Measurements from ENCODE around the gene CNTF.
A peak's percentile ranks its signal among the peaks of the same experiment; 100 is the strongest.

CNTF gene

GRCh38 chr11:58586998-58587397 lies 35.5 kb upstream of the CNTF start:
- Mint-ChIP-seq H3K36me3 (peaks cover 17% of the 10 kb centered on the region), H3K27ac (no peak overlapping the region), H3K27me3 (no peaks in the 10 kb centered on the region), H3K9me3 (no peaks in the 10 kb centered on the region), H3K4me3 (no peak overlapping the region), H3K4me1 (peaks cover 36% of the 10 kb centered on the region)
- no peak for DNase-seq
- CTCF ChIA-PET, result no interaction called here

DNA sequence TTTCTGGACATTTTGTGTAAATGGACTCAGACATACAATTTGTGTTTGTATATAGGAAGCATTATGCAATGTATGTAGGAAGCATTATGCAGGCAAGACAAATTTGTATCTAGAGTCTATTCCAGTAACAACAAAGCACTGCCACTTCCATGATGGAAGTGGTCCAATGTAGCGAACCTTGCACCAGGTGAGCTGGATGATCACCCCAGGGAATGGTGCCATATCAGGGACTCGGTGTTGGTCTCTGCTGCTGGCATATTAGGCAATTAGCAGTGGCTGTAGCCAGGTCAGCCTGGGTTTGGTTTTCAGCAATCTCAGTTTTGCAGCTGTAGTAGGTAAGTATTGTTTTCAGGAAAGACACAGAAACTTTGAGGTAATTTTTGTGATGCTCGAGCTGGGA lies 30.8 kb upstream of the CNTF start:
- H3K4me3 Mint-ChIP-seq, result no peak overlapping the region
- CTCF ChIA-PET, result no interaction called here

GRCh38 chr11:58592760-58593472 lies 29.5 kb upstream of the CNTF start:
- CTCF ChIA-PET, result interaction anchor here (1.8 kb wide), 1 partner anchor 37 kb away, joined by 4 read pairs; no protein-coding TSS in a partner anchor
- H3K4me1 Mint-ChIP-seq, result peaks cover 44% of the 10 kb centered on the region
- H3K4me3 Mint-ChIP-seq, result no peak overlapping the region
- H3K36me3 Mint-ChIP-seq, result peaks cover 36% of the 10 kb centered on the region
- no peaks in the 10 kb centered on the region for H3K9me3 Mint-ChIP-seq
- no peaks in the 10 kb centered on the region for H3K27me3 Mint-ChIP-seq
- no peak for DNase-seq
- H3K27ac Mint-ChIP-seq, result no peak overlapping the region

More for the DNA sequence above, 30.8 kb upstream of the CNTF start:
- DNase-seq, result no peak
- H3K27me3 Mint-ChIP-seq, result no peaks in the 10 kb centered on the region
- peaks cover 35% of the 10 kb centered on the region for H3K4me1 Mint-ChIP-seq
- no peaks in the 10 kb centered on the region for H3K9me3 Mint-ChIP-seq
- no peak overlapping the region for H3K27ac Mint-ChIP-seq
- peaks cover 37% of the 10 kb centered on the region for H3K36me3 Mint-ChIP-seq

DNA sequence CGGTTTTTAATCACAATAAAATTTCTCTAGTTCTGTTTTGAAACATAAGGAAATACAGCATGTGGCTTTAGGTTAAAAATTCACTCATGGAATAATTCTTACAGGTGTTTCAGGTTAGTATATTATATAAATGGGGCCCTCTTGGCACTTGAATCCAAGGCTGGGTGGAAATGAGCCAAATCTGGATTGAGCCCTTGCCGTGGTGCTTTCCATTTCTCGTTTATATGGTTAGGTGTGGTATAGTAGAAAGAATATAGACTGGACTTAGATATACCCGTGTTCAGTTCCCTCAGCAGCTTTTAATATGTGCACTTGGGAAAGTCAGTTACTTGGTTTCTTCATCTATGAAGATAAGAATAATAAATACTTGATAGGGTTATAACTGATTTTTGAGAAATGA lies 27.6 kb upstream of the CNTF start:
- no peak overlapping the region for H3K4me3 Mint-ChIP-seq
- no peaks in the 10 kb centered on the region for H3K27me3 Mint-ChIP-seq
- H3K9me3 Mint-ChIP-seq, result no peaks in the 10 kb centered on the region
- H3K4me1 Mint-ChIP-seq, result peaks cover 56% of the 10 kb centered on the region
- H3K36me3 Mint-ChIP-seq, result peaks cover 48% of the 10 kb centered on the region
- CTCF ChIA-PET, result interaction anchor here (1.8 kb wide), 1 partner anchor 35 kb away, joined by 4 read pairs; no protein-coding TSS in a partner anchor
- H3K27ac Mint-ChIP-seq, result no peak overlapping the region
- DNase-seq, result no peak

- Mint-ChIP-seq H3K4me3 (no peak overlapping the region), H3K27ac (peak overlapping the region; percentile 29), H3K9me3 (no peaks in the 10 kb centered on the region), H3K36me3 (peaks cover 49% of the 10 kb centered on the region), H3K27me3 (no peaks in the 10 kb centered on the region), H3K4me1 (peaks cover 62% of the 10 kb centered on the region)
- CTCF ChIA-PET, result interaction anchor here (1.6 kb wide), 1 partner anchor 33 kb away, joined by 5 read pairs; no protein-coding TSS in a partner anchor
- no peak for DNase-seq
Observed at GRCh38 chr11:58596621-58597020, 25.8 kb upstream of the CNTF start.

DNA sequence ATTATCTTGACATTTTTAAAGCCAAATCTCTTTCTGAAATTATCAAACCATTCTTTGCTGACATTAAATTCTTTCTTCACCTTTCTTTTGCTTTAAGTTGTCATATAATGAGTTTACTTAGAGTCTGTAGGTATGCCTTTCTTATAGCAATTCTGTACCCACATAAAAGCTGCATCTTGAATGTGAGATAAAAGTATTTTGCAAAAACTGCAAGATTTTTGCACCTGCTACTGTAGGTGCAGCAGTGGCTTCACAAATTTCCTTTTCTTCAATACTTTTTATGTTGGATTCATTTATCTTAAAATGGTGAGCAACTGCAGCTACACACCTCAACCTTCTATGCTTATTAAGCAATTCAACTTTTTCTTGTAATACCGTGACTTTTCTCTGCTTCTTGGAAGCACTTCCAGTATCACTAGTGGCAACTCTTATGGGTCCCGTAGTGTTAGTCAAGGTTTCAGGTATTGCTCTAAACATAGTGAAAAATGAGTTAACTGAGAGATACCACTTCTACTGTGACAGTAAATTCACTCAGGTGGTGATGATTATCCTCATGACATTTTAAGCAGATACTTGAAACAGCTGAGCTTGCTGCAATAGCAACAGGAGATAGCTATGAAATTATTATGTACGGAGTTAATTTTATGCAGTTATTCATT lies 24.9 kb upstream of the CNTF start:
- Mint-ChIP-seq H3K27ac (peak overlapping the region; percentile 47), H3K27me3 (no peaks in the 10 kb centered on the region), H3K36me3 (peaks cover 50% of the 10 kb centered on the region), H3K4me3 (no peak overlapping the region), H3K4me1 (peaks cover 58% of the 10 kb centered on the region), H3K9me3 (no peaks in the 10 kb centered on the region)
- no peak for DNase-seq
- CTCF ChIA-PET, result interaction anchor here (1.1 to 1.6 kb wide), 3 partner anchors 10 to 32 kb away, joined by 4 to 6 read pairs (median 5); no protein-coding TSS in a partner anchor

DNA sequence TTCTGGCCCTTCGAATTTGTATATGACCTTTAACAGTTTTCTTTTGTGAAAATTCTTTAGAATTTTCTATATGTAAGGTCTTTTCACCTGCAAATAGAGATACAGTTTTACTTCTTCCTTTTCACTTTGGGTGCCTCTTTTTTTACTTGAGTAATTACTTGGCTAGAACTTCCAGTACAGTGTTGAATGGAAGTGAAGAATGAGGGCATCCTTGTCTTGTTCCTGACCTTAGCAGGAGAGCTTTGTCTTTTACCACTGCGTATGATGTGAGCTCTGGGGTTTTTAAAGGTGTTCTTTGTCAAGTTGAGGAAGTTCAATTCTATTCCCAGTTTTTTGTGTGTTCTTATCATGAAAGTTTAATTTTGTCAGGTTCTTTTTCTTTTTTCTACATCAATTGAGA lies 22.0 kb upstream of the CNTF start:
- Mint-ChIP-seq H3K4me3 (no peak overlapping the region), H3K36me3 (peaks cover 55% of the 10 kb centered on the region), H3K4me1 (peaks cover 65% of the 10 kb centered on the region), H3K9me3 (no peaks in the 10 kb centered on the region), H3K27ac (no peak overlapping the region), H3K27me3 (no peaks in the 10 kb centered on the region)
- no peak for DNase-seq
- CTCF ChIA-PET, result interaction anchor here (0.8 to 1.6 kb wide), 2 partner anchors 20 to 29 kb away, joined by 3 to 7 read pairs; no protein-coding TSS in a partner anchor

DNA sequence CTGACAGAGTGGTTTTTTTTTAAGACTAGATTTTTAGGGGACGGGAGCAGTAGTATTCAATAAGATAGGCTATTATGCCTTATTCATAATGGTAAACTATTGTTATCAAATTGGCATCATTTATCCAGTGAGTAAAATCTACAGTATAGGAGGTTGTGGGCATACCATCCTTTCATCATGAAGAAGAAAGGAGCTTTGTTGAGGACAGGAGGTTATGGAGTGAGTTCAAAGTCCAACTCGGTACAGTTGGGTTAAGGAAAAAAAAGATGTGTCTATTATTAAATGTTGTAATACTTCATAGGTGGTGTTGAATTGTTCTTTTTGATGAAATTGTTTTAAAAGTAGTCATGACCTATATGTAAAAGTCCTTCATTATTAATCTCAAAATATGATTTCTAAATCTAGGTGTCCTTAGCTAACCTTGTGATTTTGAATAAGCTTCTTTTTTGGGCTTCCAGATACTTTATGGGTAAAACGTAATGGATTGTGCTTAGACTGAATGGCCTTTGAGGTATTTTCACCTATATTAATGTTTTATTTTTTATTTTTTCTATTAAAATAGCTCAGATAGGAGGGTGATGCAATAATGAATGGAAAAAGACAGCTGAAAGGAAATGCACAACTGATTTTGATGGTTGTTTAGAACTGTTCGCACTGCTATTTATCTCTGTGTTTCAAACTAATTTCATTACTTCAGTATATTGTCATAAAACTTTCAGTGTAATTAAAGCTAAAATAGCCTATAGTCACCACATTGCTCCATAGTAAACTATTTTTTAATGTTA lies 15.3 kb upstream of the CNTF start:
- peaks cover 53% of the 10 kb centered on the region for H3K36me3 Mint-ChIP-seq
- H3K4me3 Mint-ChIP-seq, result no peak overlapping the region
- CTCF ChIA-PET, result interaction anchor here (0.8 to 1.4 kb wide), 2 partner anchors 9 to 39 kb away, joined by 3 to 6 read pairs; no protein-coding TSS in a partner anchor
- H3K27me3 Mint-ChIP-seq, result no peaks in the 10 kb centered on the region
- H3K27ac Mint-ChIP-seq, result no peak overlapping the region
- no peaks in the 10 kb centered on the region for H3K9me3 Mint-ChIP-seq
- H3K4me1 Mint-ChIP-seq, result peaks cover 35% of the 10 kb centered on the region
- no peak for DNase-seq

GRCh38 chr11:58608331-58608730 lies 14.1 kb upstream of the CNTF start:
- H3K9me3 Mint-ChIP-seq, result no peaks in the 10 kb centered on the region
- H3K27ac Mint-ChIP-seq, result no peak overlapping the region
- peaks cover 27% of the 10 kb centered on the region for H3K4me1 Mint-ChIP-seq
- peaks cover 52% of the 10 kb centered on the region for H3K36me3 Mint-ChIP-seq
- DNase-seq, result no peak
- CTCF ChIA-PET, result no interaction called here
- H3K27me3 Mint-ChIP-seq, result no peaks in the 10 kb centered on the region
- no peak overlapping the region for H3K4me3 Mint-ChIP-seq

- no peak overlapping the region for H3K27ac Mint-ChIP-seq
Observed at GRCh38 chr11:58609723-58610122, 12.7 kb upstream of the CNTF start.

DNA sequence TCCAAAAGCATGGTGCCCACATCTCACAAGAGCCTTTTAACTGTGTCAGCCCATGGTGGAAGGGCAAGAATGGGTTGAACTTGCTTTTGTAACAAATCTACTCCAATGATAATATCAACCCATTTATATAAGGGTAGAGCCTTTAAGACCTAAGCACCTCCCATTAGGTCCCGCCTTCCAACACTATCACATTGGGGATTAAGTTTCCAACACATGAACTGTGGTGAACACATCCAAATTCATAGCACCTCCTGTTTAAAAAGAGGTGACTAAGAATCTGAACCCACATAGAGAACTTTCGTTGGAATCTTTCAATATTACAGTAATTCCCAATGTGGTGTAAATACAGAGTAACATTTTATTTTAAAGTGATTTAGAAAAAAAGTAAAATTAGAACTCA lies 9.2 kb upstream of the CNTF start:
- H3K4me1 Mint-ChIP-seq, result peaks cover 3% of the 10 kb centered on the region
- peaks cover 72% of the 10 kb centered on the region for H3K36me3 Mint-ChIP-seq
- no peak overlapping the region for H3K27ac Mint-ChIP-seq
- no peak for DNase-seq
- CTCF ChIA-PET, result no interaction called here
- no peak overlapping the region for H3K4me3 Mint-ChIP-seq
- no peaks in the 10 kb centered on the region for H3K9me3 Mint-ChIP-seq
- H3K27me3 Mint-ChIP-seq, result no peaks in the 10 kb centered on the region

More at GRCh38 chr11:58609723-58610122, 12.7 kb upstream of the CNTF start:
- H3K36me3 Mint-ChIP-seq, result peaks cover 51% of the 10 kb centered on the region
- no peak overlapping the region for H3K4me3 Mint-ChIP-seq
- CTCF ChIA-PET, result interaction anchor here (1.4 kb wide), 1 partner anchor 41 kb away, joined by 4 read pairs; no protein-coding TSS in a partner anchor
- peaks cover 23% of the 10 kb centered on the region for H3K4me1 Mint-ChIP-seq
- H3K27me3 Mint-ChIP-seq, result no peaks in the 10 kb centered on the region
- H3K9me3 Mint-ChIP-seq, result no peaks in the 10 kb centered on the region
- no peak for DNase-seq

GRCh38 chr11:58615559-58615958 lies 6.9 kb upstream of the CNTF start:
- Mint-ChIP-seq H3K36me3 (peaks cover 77% of the 10 kb centered on the region), H3K27ac (no peak overlapping the region), H3K27me3 (no peaks in the 10 kb centered on the region), H3K9me3 (no peaks in the 10 kb centered on the region), H3K4me3 (no peak overlapping the region), H3K4me1 (peaks cover 3% of the 10 kb centered on the region)
- CTCF ChIA-PET, result no interaction called here
- DNase-seq, result no peak

DNA sequence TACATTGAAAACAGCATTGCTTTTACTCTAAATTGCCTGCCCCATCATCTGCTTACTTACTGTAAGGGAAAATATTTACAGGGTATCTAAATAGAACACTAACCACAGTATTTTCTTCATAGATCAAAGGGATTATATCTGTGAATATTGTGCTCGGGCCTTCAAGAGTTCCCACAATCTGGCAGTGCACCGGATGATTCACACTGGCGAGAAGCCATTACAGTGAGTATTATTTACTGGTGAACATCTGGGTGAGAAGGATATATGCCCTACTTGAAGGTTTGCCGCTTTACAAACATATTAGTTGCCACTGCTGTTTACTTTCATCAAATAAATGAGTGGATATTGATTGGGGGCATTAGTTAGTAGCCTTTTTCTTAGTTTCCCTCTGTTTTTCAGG lies 5.9 kb upstream of the CNTF start:
- Mint-ChIP-seq H3K27me3 (no peaks in the 10 kb centered on the region), H3K9me3 (no peaks in the 10 kb centered on the region), H3K4me3 (no peak overlapping the region), H3K36me3 (peaks cover 68% of the 10 kb centered on the region), H3K4me1 (peaks cover 5% of the 10 kb centered on the region), H3K27ac (no peak overlapping the region)
- no peak for DNase-seq
- CTCF ChIA-PET, result interaction anchor here (2.3 kb wide), 1 partner anchor 13 kb away, joined by 7 read pairs; no protein-coding TSS in a partner anchor

DNA sequence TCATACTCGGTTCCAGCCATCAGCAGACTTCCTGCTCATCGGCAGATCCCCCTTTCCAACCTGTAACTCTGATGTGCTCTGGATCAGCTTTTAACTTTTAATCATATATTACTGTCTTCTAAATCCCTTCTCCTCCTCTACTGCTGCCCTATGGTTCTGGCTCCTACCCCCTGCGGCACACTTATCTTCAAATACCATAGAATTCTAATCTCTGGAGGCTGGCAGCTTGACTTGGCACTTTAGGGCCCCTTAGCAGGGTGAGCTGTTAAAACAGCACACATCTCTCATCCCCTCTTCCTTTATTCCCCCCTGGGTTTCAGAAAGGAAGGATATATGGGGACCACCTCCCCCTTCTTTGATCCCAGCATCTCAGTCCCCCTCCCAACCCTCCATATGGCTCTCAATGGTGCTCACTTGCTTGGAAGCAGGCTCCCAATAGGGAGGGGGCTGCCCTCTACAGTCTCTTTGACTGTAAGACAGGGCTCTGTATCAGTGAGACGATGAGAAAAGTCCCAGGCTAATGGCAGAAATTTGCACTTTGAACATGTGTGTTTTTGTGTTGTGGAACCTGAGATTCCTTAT lies 4.4 kb upstream of the CNTF start:
- DNase-seq, result no peak
- H3K4me3 Mint-ChIP-seq, result no peak overlapping the region

More for the DNA sequence above, 4.4 kb upstream of the CNTF start:
- Mint-ChIP-seq H3K27me3 (no peaks in the 10 kb centered on the region), H3K36me3 (peaks cover 68% of the 10 kb centered on the region), H3K27ac (no peak overlapping the region), H3K9me3 (no peaks in the 10 kb centered on the region), H3K4me1 (peaks cover 11% of the 10 kb centered on the region)
- CTCF ChIA-PET, result interaction anchor here (0.9 to 3.5 kb wide), 3 partner anchors 10 to 41 kb away, joined by 4 to 24 read pairs (median 7); partner anchors contain the start of gene LPXN
